Cardiac muscle cell (in vitro differentiated cells and primary cell): ENCODE data around the gene SIGLEC6. TPM values are rescaled to one million over a fixed set of nuclear protein-coding genes. Genes with fewer than 3 reads are reported as not detected.

Experiments used
- DNase-seq, 2 donors: peaks; one replicate each; pipeline versions ENCODE4 v3.0.0 to v3.0.0-alpha.2; 2010 to 2017; ENCODE audit warnings: low read depth in 1 of 2, low spot score in 1 of 2
- H3K27ac ChIP-seq: fragments of 200-600 bp; sonication (generic); 2 replicates; pipeline ENCODE4 v1.5.1; 2016
- H3K27me3 ChIP-seq: fragments of 200-600 bp; sonication (generic); 2 replicates; pipeline ENCODE4 v1.6.0; 2016; ENCODE audit warnings: control low read depth
- H3K36me3 ChIP-seq: fragments of 200-600 bp; sonication (generic); 2 replicates; pipeline ENCODE4 v1.5.1; 2016; ENCODE audit warnings: control low read depth
- H3K4me1 ChIP-seq: fragments of 200-600 bp; sonication (generic); 2 replicates; pipeline ENCODE4 v1.8.1; 2017; ENCODE audit warnings: low read depth, mild to moderate bottlenecking, mixed run types
- H3K4me3 ChIP-seq: fragments of 200-600 bp; sonication (generic); 2 replicates; pipeline ENCODE4 v1.5.1; 2016; ENCODE audit warnings: mild to moderate bottlenecking
- H3K9me3 ChIP-seq: fragments of 200-600 bp; sonication (generic); 2 replicates; pipeline ENCODE4 v1.5.1; 2017; ENCODE audit warnings: low read depth, mild to moderate bottlenecking, control low read depth
- polyA plus RNA-seq: library from polyadenylated mRNA; unstranded; fragments of >200 nt; fragmentation: Nextera tagmentation; extraction: Ambion mirVana; gene quantifications from 2 replicates; pipeline ENCODE4 v1.2.1, GENCODE V29; 2016
- total RNA-seq: library from RNA; depleted of rRNA; stranded (reverse); fragments of >200 nt; gene quantifications from 2 replicates; pipeline ENCODE4 v1.2.3, GENCODE V29; 2016
- TF ChIP-seq, protein P1 (sequence below): IDR thresholded peaks from 2 replicates; pipeline ENCODE4 v1.5.1; 2012; ENCODE audit warnings: low read depth, mild to moderate bottlenecking, low read length

Gene SIGLEC6
- total and polyA plus RNA-seq, 2 experiments from 2014 or later: not detected

- peak; percentile 51 to 72 for DNase-seq
- Histone ChIP-seq H3K4me3 (no peak overlapping the region), H3K4me1 (no peaks in the 10 kb centered on the region), H3K27ac (no peak overlapping the region), H3K36me3 (no peaks in the 10 kb centered on the region), H3K9me3 (no peaks in the 10 kb centered on the region), H3K27me3 (no peaks in the 10 kb centered on the region)
- TF ChIP-seq, protein P1, sequence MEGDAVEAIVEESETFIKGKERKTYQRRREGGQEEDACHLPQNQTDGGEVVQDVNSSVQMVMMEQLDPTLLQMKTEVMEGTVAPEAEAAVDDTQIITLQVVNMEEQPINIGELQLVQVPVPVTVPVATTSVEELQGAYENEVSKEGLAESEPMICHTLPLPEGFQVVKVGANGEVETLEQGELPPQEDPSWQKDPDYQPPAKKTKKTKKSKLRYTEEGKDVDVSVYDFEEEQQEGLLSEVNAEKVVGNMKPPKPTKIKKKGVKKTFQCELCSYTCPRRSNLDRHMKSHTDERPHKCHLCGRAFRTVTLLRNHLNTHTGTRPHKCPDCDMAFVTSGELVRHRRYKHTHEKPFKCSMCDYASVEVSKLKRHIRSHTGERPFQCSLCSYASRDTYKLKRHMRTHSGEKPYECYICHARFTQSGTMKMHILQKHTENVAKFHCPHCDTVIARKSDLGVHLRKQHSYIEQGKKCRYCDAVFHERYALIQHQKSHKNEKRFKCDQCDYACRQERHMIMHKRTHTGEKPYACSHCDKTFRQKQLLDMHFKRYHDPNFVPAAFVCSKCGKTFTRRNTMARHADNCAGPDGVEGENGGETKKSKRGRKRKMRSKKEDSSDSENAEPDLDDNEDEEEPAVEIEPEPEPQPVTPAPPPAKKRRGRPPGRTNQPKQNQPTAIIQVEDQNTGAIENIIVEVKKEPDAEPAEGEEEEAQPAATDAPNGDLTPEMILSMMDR: peak; percentile 84
These were observed 16.5 kb downstream of the SIGLEC6 start for GRCh38 chr19:51514866-51515481.

DNA sequence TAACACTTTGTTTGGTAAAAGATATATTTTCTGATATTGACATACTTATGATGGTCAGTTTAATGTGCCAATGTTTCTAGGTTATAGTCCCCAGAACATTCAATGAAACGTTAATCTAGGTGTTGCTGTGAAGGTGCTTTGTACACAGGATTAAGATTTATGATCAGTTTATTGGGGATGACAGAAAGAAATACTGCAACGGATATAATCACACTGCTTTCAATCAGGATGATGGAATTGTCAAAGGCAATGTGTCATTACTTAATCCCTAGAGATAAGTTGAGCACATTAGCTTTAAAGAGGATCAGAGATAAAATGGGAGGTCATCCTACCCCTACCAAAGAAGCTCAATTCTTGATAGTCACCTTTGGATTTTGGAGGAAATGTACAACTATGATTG lies 17.5 kb downstream of the SIGLEC6 start:
- TF ChIP-seq, protein P1: no peak
- H3K9me3 ChIP-seq: no peaks in the 10 kb centered on the region
- no peak for DNase-seq
- H3K27ac ChIP-seq: no peak overlapping the region
- no peak overlapping the region for H3K4me3 ChIP-seq
- no peaks in the 10 kb centered on the region for H3K36me3 ChIP-seq
- no peaks in the 10 kb centered on the region for H3K27me3 ChIP-seq
- no peaks in the 10 kb centered on the region for H3K4me1 ChIP-seq

GRCh38 chr19:51511353-51511752 lies 20.1 kb downstream of the SIGLEC6 start:
- Histone ChIP-seq H3K36me3 (no peaks in the 10 kb centered on the region), H3K9me3 (no peaks in the 10 kb centered on the region), H3K4me1 (no peaks in the 10 kb centered on the region), H3K27me3 (no peaks in the 10 kb centered on the region), H3K27ac (no peak overlapping the region), H3K4me3 (no peak overlapping the region)
- DNase-seq: peak in 1 of 2 donors; percentile 26
- TF ChIP-seq, protein P1: peak; percentile 44

- H3K4me1 ChIP-seq: no peaks in the 10 kb centered on the region
- no peaks in the 10 kb centered on the region for H3K36me3 ChIP-seq
- DNase-seq: no peak
- H3K9me3 ChIP-seq: no peaks in the 10 kb centered on the region
- H3K4me3 ChIP-seq: no peak overlapping the region
- TF ChIP-seq, protein P1: no peak
- no peaks in the 10 kb centered on the region for H3K27me3 ChIP-seq
- H3K27ac ChIP-seq: no peak overlapping the region
These were observed 21.4 kb downstream of the SIGLEC6 start for GRCh38 chr19:51509823-51510660.

- Histone ChIP-seq H3K27me3 (no peaks in the 10 kb centered on the region), H3K27ac (no peak overlapping the region), H3K4me1 (no peaks in the 10 kb centered on the region), H3K4me3 (no peak overlapping the region), H3K36me3 (no peaks in the 10 kb centered on the region), H3K9me3 (no peaks in the 10 kb centered on the region)
- DNase-seq: no peak
- TF ChIP-seq, protein P1: no peak
These were observed 23.3 kb downstream of the SIGLEC6 start for GRCh38 chr19:51508059-51508733.
